H9 (cell line): ENCODE results near the gene TNNT2. TPM values are rescaled to one million over a fixed set of nuclear protein-coding genes. Genes with fewer than 3 reads are reported as not detected.

Experiments
- DNase-seq: peaks from one replicate; pipeline ENCODE4 v3.0.0-alpha.2; 2017
- H2AFZ ChIP-seq: one replicate; pipeline ENCODE4 v1.6.1; 2013; ENCODE audit warnings: mild to moderate bottlenecking, low read length, control low read depth, moderate library complexity
- H2AK5ac ChIP-seq: 2 replicates; pipeline ENCODE4 v1.6.1; 2013; ENCODE audit warnings: low read length, control low read depth, mixed read lengths; ENCODE audit not compliant: insufficient read length
- H2BK120ac ChIP-seq: one replicate; pipeline ENCODE4 v1.6.1; 2013; ENCODE audit warnings: low read depth, mild to moderate bottlenecking, low read length, control low read depth, inconsistent platforms; ENCODE audit not compliant: poor library complexity, severe bottlenecking
- H2BK12ac ChIP-seq: 2 replicates; pipeline ENCODE4 v1.6.1; 2013; ENCODE audit warnings: low read length, control low read depth, mixed read lengths, low read depth; ENCODE audit not compliant: insufficient read length
- H2BK15ac ChIP-seq: 2 replicates; pipeline ENCODE4 v1.6.1; 2013; ENCODE audit warnings: low read depth, low read length, control low read depth
- H2BK20ac ChIP-seq: one replicate; pipeline ENCODE4 v1.6.1; 2013; ENCODE audit warnings: low read depth, mild to moderate bottlenecking, low read length, control low read depth, inconsistent platforms; ENCODE audit not compliant: poor library complexity, severe bottlenecking
- H2BK5ac ChIP-seq: 2 replicates; pipeline ENCODE4 v1.6.1; 2013; ENCODE audit warnings: low read length, control low read depth, mixed read lengths; ENCODE audit not compliant: insufficient read length
- H3K14ac ChIP-seq: 2 replicates; pipeline ENCODE4 v1.6.1; 2013; ENCODE audit warnings: low read length, control low read depth; ENCODE audit not compliant: insufficient read depth
- H3K18ac ChIP-seq: 2 replicates; pipeline ENCODE4 v1.6.1; 2013; ENCODE audit warnings: low read depth, mild to moderate bottlenecking, mixed read lengths, low read length, control low read depth; ENCODE audit not compliant: insufficient read length
- H3K23ac ChIP-seq: 2 replicates; pipeline ENCODE4 v1.6.1; 2013; ENCODE audit warnings: low read length, control low read depth, mixed read lengths, low read depth; ENCODE audit not compliant: insufficient read length
- H3K23me2 ChIP-seq: 2 replicates; pipeline ENCODE4 v1.6.1; 2013; ENCODE audit warnings: low read depth, mild to moderate bottlenecking, mixed read lengths, low read length, control low read depth; ENCODE audit not compliant: insufficient read length, poor library complexity, severe bottlenecking
- H3K27ac ChIP-seq: 2 replicates; pipeline ENCODE4 v1.5.1; 2013; ENCODE audit warnings: low read length, control low read depth, mixed read lengths, low read depth; ENCODE audit not compliant: insufficient read length
- H3K27me3 ChIP-seq: 2 replicates; pipeline ENCODE4 v1.6.1; 2013; ENCODE audit warnings: low read length, control low read depth, inconsistent platforms; ENCODE audit not compliant: insufficient read depth
- H3K4ac ChIP-seq: 2 replicates; pipeline ENCODE4 v1.6.1; 2013; ENCODE audit warnings: low read depth, mild to moderate bottlenecking, control low read depth, inconsistent platforms, low read length, moderate library complexity
- H3K4me1 ChIP-seq: 2 replicates; pipeline ENCODE4 v1.6.1; 2013; ENCODE audit warnings: low read length, control low read depth, inconsistent platforms; ENCODE audit not compliant: insufficient read depth
- H3K4me2 ChIP-seq: 2 replicates; pipeline ENCODE4 v1.6.1; 2013; ENCODE audit warnings: low read length, control low read depth, mixed read lengths; ENCODE audit not compliant: insufficient read length, insufficient read depth
- H3K56ac ChIP-seq: 2 replicates; pipeline ENCODE4 v1.6.1; 2013; ENCODE audit warnings: low read depth, mild to moderate bottlenecking, mixed read lengths, low read length, control low read depth; ENCODE audit not compliant: insufficient read length
- H3K79me1 ChIP-seq: 2 replicates; pipeline ENCODE4 v1.6.1; 2013; ENCODE audit warnings: low read depth, mild to moderate bottlenecking, moderate library complexity, low read length, control low read depth, inconsistent platforms; ENCODE audit not compliant: insufficient read depth, poor library complexity, severe bottlenecking
- H3K79me2 ChIP-seq: 2 replicates; pipeline ENCODE4 v1.6.1; 2013; ENCODE audit warnings: low read length, control low read depth, inconsistent platforms; ENCODE audit not compliant: insufficient read depth
- H3K9ac ChIP-seq: 2 replicates; pipeline ENCODE4 v1.6.1; 2013; ENCODE audit warnings: low read length, control low read depth, mixed read lengths; ENCODE audit not compliant: insufficient read length; ENCODE audit errors: extremely low read depth
- H3K9me3 ChIP-seq: one replicate; pipeline ENCODE4 v1.6.1; 2013; ENCODE audit warnings: low read depth, low read length, inconsistent platforms; ENCODE audit not compliant: control insufficient read depth
- H3T11ph ChIP-seq: one replicate; pipeline ENCODE4 v1.6.1; 2013; ENCODE audit warnings: mild to moderate bottlenecking, low read length, control low read depth, inconsistent platforms
- H4K20me1 ChIP-seq: one replicate; pipeline ENCODE4 v1.6.1; 2013; ENCODE audit not compliant: control insufficient read depth, insufficient read length, insufficient read depth
- H4K5ac ChIP-seq: 2 replicates; pipeline ENCODE4 v1.6.1; 2013; ENCODE audit warnings: low read depth, mild to moderate bottlenecking, mixed read lengths, low read length, control low read depth; ENCODE audit not compliant: insufficient read length
- H4K8ac ChIP-seq: replicated peaks from 2 replicates; pipeline ENCODE4 v1.6.1; 2013; ENCODE audit warnings: low read length, control low read depth, mixed read lengths, low read depth; ENCODE audit not compliant: insufficient read length
- H4K91ac ChIP-seq: 2 replicates; pipeline ENCODE4 v1.6.1; 2013; ENCODE audit warnings: low read depth, mild to moderate bottlenecking, moderate library complexity, mixed read lengths, low read length, control low read depth; ENCODE audit not compliant: insufficient read length
- H3K27ac Mint-ChIP-seq, 3 experiments: 2 replicates in 2 of 3; 3 replicates in 1 of 3; pipeline ENCODE4 v1.8.0; 2020 to 2021; ENCODE audit warnings: mixed read lengths in 3 of 3, mild to moderate bottlenecking in 1 of 3, moderate library complexity in 1 of 3
- H3K27me3 Mint-ChIP-seq: 2 replicates; pipeline ENCODE4 v1.8.0; 2021; ENCODE audit warnings: low read depth, mild to moderate bottlenecking, moderate library complexity, mixed read lengths
- H3K36me3 Mint-ChIP-seq, 3 experiments: 2 replicates in 2 of 3; 3 replicates in 1 of 3; pipeline ENCODE4 v1.8.0; 2020 to 2021; ENCODE audit warnings: low read depth in 3 of 3, mixed read lengths in 3 of 3; ENCODE audit not compliant: insufficient read depth in 1 of 3
- H3K4me1 Mint-ChIP-seq, 2 experiments: 2 replicates each; pipeline ENCODE4 v1.8.0; 2020; ENCODE audit warnings: mixed read lengths in 2 of 2
- H3K4me3 Mint-ChIP-seq, 2 experiments: 2 replicates in 1 of 2; 3 replicates in 1 of 2; pipeline ENCODE4 v1.8.0; 2020 to 2021; ENCODE audit warnings: mild to moderate bottlenecking in 2 of 2, mixed read lengths in 2 of 2, moderate library complexity in 1 of 2
- H3K9me3 Mint-ChIP-seq, 2 experiments: 2 replicates in 1 of 2; 3 replicates in 1 of 2; pipeline ENCODE4 v1.8.0; 2020; ENCODE audit warnings: mild to moderate bottlenecking in 2 of 2, mixed read lengths in 2 of 2, moderate library complexity in 1 of 2
- WGBS: extraction: QIAGEN DNeasy Blood & Tissue Kit; methylation state at CpG from one replicate; pipeline ENCODE4 v1.1.7; 2013; ENCODE audit warnings: missing lambda C conversion rate, low lambda C conversion rate, mixed read lengths; ENCODE audit not compliant: insufficient read length; ENCODE audit errors: extremely low coverage; 5-methylcytosine and 5-hydroxymethylcytosine counted together
- total RNA-seq: library from RNA; stranded (reverse); gene quantifications from 2 replicates; pipeline ENCODE4 v1.2.1, GENCODE V29; 2021
- TF ChIP-seq, protein P1 (sequence below): fragments of 200-600 bp; sonication (generic); conservative IDR thresholded peaks from 3 replicates; pipeline ENCODE4 v1.8.0; 2021; ENCODE audit warnings: antibody characterized with exemption, mild to moderate bottlenecking

TNNT2 gene
- total RNA-seq, 1 experiment from 2014 or later, result 8.6 TPM

GRCh38 chr1:201375169-201375568, 2.3 kb downstream of the TNNT2 start:
- Mint-ChIP-seq H3K4me3 (no peak overlapping the region; a peak in 1 of 5 replicates), H3K27me3 (peaks cover 12% of the 10 kb centered on the region), H3K4me1 (peaks cover 67 to 72% of the 10 kb centered on the region in 2 experiments), H3K9me3 (no peaks in the 10 kb centered on the region), H3K27ac (peak overlapping the region in 1 of 3 experiments; percentile 65; a peak in 2 of 7 replicates), H3K36me3 (no peaks in the 10 kb centered on the region)
- H3K18ac ChIP-seq, result no peak overlapping the region
- DNase-seq, result no peak
- no peak overlapping the region for H3K27ac ChIP-seq
- H3K4me2 ChIP-seq, result no peak overlapping the region
- no peaks in the 10 kb centered on the region for H3K9me3 ChIP-seq
- no peaks in the 10 kb centered on the region for H4K20me1 ChIP-seq
- H2AK5ac ChIP-seq, result no peak overlapping the region
- peaks cover 19% of the 10 kb centered on the region; the same call in 1 of the 2 replicates for H3K4me1 ChIP-seq
- H3K27me3 ChIP-seq, result no peaks in the 10 kb centered on the region; the same call in 1 of the 2 replicates
- WGBS, result no CpG with 5 or more reads among the region's 4 CpGs
- no peak overlapping the region for H2BK12ac ChIP-seq
- no peak overlapping the region for H4K5ac ChIP-seq
- H3K56ac ChIP-seq, result no peak overlapping the region
- peak overlapping the region; percentile 60; the same call in 1 of the 2 replicates for H3K4ac ChIP-seq
- H2BK120ac ChIP-seq, result no peak overlapping the region
- H3K9ac ChIP-seq, result no peak overlapping the region
- H4K8ac ChIP-seq, result no peak overlapping the region
- H3T11ph ChIP-seq, result no peak overlapping the region
- no peak overlapping the region for H4K91ac ChIP-seq
- H2BK5ac ChIP-seq, result no peak overlapping the region
- H3K23ac ChIP-seq, result no peak overlapping the region
- H3K79me1 ChIP-seq, result no peaks in the 10 kb centered on the region
- H3K23me2 ChIP-seq, result no peaks in the 10 kb centered on the region
- no peak overlapping the region for H3K14ac ChIP-seq
- no peak overlapping the region for H2AFZ ChIP-seq
- H2BK20ac ChIP-seq, result no peak overlapping the region
- no peak overlapping the region for H2BK15ac ChIP-seq
- TF ChIP-seq, protein P1, sequence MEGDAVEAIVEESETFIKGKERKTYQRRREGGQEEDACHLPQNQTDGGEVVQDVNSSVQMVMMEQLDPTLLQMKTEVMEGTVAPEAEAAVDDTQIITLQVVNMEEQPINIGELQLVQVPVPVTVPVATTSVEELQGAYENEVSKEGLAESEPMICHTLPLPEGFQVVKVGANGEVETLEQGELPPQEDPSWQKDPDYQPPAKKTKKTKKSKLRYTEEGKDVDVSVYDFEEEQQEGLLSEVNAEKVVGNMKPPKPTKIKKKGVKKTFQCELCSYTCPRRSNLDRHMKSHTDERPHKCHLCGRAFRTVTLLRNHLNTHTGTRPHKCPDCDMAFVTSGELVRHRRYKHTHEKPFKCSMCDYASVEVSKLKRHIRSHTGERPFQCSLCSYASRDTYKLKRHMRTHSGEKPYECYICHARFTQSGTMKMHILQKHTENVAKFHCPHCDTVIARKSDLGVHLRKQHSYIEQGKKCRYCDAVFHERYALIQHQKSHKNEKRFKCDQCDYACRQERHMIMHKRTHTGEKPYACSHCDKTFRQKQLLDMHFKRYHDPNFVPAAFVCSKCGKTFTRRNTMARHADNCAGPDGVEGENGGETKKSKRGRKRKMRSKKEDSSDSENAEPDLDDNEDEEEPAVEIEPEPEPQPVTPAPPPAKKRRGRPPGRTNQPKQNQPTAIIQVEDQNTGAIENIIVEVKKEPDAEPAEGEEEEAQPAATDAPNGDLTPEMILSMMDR, result peak; percentile 47
- no peaks in the 10 kb centered on the region for H3K79me2 ChIP-seq
